Right forelimb (tissue), 1 donor: ENCODE measurements around the gene LYPD8.

ENCODE experiments used
- DNase-seq: peaks from one replicate; pipeline ENCODE4 v3.0.0-alpha.2; 2018

Gene LYPD8

DNA sequence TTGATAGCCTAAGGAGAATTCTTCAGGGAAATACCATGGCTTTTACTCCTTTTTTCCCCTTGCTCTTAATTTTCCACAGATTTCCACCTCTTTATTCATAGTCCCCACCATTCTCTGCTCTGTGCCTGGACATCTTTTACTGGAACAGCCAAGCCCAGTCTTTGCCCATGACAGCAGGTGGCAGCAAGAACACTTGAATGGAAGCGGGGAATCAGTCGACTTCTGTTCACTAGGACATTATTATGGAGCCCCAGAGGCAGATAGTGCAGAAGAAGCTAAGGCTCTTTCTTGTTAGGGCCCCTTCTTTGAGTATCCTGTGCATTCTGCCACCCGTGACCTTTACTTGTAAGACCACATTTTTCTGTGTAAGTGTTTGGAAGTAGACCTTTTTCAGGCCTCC is 59.3 kb downstream of the LYPD8 start:
- DNase-seq = no peak

DNA sequence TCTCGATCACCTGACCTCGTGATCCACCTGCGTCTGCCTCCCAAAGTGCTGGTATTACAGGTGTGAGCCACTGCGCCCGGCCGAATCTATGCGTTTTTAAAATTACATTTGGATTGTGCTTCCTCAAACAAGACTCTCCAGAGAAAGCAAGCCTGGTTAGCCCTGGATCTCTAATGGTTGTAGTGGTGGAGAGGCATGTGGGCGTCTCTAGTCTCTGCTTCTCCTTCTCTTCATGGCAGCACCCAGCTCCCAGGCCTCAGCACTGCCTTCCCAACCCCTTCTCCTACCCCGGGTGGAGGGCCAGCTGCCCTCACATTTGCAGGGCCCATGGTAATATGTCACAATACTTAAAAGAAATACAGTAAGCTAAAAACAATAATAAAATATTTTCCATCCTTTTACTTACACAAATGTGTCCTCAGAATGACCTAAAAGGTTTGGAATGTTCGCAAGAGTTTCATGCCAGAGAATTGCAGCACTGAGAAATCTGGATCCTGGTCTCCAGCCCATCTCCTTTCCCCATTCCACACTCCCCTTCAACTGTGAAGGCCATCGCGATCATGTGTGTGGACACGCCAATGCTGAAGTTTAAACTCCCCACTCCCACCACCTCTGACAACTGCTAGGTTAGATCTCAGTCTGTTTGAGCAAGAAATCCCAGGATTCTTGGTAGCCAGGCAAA is 60.0 kb downstream of the LYPD8 start:
- DNase-seq = no peak

DNA sequence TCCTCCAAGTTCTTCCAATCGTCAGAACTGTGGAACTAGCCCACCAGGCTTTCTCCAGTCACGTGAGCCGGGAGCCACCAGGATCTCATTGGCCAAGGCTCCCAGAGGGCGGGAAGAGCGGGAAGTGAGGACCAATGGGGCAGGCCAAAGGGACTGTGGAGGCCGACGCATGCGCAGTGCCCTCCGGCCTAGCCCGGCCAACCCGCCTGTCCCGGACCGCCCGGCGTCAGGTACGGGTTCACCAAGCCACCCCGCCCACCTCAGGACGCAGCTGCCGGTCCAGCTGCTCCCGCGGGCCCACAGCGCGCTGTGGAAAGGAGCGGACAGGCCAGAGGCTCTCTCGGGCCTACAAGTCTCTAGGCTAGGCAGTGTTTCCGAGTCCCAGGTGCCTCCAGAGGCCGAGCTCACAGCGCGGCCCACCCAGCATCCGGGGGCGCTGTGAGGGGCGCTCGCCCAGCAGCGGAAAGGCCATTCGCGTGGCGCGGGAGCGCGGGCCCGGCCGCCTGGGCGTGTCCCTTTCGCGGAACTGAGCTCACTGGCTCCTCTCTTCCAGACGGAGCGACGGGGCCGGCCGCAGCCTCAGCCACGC is 63.9 kb downstream of the LYPD8 start:
- DNase-seq = no peak
